ENCODE results near the gene OR2V2.

- TF ChIP-seq POLR2A (IDR thresholded peaks at IDR 0.05) (peak in 1 of 4 donors; percentile 16), CTCF (IDR thresholded peaks at IDR 0.05) (no peak), POLR2AphosphoS5 (IDR thresholded peaks at IDR 0.05) (peak; percentile 69 to 95 (median 86)), EP300 (IDR thresholded peaks at IDR 0.05) (no peak)
These were observed 44.3 kb downstream of the OR2V2 start for GRCh38 chr5:181191526-181192336.
